GM19238 (cell line): ENCODE measurements around the gene HNRNPA2B1.
"Not testable (repeated sequence)": the region's sequence is repeated elsewhere in the genome, so short reads cannot be mapped to it uniquely, and the experiment has no call there.

ENCODE experiments used
- DNase-seq: peaks from one replicate; pipeline ENCODE4 v3.0.0; 2011; ENCODE audit warnings: low spot score; ENCODE audit not compliant: insufficient read length

HNRNPA2B1 gene

DNA sequence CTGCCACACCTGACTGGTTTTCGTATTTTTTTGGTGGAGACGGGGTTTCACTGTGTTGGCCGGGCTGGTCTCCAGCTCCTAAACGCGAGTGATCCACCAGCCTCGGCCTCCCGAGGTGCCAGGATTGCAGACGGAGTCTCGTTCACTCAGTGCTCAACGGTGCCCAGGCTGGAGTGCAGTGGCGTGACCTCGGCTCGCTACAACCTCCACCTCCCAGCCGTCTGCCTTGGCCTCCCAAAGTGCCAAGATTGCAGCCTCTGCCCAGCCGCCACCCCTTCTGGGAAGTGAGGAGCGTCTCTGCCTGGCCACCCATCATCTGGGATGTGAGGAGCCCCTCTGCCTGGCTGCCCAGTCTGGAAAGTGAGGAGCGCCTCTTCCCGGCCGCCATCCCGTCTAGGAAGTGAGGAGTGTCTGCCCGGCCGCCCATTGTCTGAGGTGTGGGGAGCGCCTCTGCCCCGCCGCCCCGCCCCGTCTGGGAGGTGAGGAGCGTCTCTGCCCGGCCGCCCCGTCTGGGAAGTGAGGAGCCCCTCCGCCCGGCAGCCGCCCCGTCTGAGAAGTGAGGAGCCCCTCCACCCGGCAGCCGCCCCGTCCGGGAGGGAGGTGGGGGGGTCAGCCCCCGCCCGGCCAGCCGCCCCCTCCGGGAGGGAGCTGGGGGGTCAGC, 52.8 kb downstream of the HNRNPA2B1 start:
- DNase-seq, result not testable (repeated sequence)

GRCh38 chr7:26147030-26147429, 53.5 kb downstream of the HNRNPA2B1 start:
- DNase-seq, result no peak

DNA sequence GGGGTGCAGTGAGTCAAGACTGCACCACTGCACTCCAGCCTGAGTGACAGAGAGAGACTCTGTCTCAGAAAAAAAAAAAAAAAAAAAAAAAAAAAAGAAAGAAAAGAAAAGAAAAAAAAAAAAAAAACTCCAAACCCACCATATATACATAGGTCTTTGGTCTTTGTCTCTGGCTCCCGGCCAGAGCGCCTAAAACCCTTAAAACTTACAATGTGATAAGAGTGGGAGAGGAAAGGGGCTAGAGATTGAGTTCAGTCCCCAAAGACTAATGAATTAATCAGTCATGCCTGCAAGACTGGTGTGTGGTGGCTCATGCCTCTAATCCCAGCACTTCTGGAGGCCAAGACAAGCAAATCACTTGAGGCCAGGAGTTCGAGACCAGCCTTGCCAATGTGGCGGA, 55.3 kb downstream of the HNRNPA2B1 start:
- DNase-seq, result no peak

- no peak for DNase-seq
Observed at GRCh38 chr7:26144184-26145080, 56.1 kb downstream of the HNRNPA2B1 start.

DNA sequence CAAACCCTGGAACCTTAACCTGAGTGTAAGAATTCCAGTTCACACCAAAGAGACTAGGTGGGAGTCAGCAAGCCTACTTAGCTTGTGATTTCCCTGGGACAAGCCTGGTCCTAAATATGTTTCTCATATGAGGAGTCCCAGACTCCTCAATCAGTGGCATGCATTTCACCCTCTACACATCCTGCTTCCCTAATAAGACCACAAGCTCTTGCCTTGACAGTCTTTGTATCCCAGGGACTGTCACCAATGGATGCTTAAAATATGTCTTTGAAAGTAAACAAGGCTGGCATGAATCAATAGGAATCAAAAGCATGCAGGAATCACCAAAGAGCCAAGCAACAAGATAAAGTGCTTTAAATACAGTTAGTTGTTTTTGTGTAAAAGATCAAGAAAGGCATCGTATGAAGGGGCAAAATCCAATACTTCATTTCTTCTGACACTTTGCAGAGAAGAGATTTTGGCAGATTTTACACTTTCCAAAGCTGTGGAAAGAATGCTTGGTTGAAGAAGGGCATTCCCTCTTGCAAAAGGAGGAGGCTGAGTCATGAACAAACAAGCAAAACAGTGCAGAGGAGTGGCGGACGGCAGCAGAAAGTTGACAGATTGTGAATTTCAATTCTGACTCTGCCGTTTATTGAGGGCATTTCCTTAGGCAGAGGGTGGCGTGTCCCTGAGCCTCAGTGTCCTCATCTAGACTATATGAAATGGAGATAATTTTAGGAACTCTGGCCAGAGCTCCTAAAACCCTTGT, 57.1 kb downstream of the HNRNPA2B1 start:
- no peak for DNase-seq

- no peak for DNase-seq
Observed at GRCh38 chr7:26141077-26141476, 59.5 kb downstream of the HNRNPA2B1 start.

DNA sequence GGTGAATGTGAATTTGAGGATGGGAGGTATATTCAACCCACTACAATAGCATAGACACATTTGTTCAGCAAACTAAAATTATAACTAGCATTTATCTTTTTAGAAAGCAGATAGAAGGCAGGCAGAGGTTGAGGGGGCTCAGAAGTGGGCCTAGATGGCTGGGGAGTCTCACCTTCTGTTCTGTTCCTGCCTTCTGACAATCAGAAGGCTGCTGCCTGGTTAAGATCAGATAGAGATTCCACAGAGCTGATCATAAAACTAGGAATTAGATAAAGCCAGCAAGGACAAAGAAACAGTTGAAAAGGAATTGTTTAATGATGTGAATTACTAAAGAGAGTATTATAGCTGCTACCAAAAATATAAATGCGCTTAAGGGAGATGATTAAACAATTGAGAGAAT, 60.2 kb downstream of the HNRNPA2B1 start:
- no peak for DNase-seq
